HG03439 (cell line): Measurements from ENCODE around the gene RNASE8.

Source experiments
- ATAC-seq: cut with Tn5 transposase; IDR thresholded peaks from one replicate; pipeline ENCODE4 v1.9.1; 2021; ENCODE audit warnings: mild to moderate bottlenecking, moderate library complexity; ENCODE audit not compliant: unreplicated experiment

RNASE8 gene

DNA sequence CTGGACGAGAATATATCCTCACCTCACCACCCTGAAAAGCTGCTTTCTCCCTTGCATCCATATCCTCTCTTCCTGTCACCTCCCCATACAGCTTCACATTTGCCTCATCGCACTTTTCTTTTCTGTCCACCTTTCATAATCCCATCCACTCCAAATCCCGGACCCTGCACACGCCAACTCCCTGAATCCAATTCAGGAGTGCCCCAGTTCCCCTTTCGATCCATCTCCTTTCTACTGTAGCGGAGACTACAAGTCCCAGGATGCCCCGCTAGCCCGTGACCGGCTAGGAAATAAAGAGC lies 45.7 kb downstream of the RNASE8 start:
- ATAC-seq = no peak

DNA sequence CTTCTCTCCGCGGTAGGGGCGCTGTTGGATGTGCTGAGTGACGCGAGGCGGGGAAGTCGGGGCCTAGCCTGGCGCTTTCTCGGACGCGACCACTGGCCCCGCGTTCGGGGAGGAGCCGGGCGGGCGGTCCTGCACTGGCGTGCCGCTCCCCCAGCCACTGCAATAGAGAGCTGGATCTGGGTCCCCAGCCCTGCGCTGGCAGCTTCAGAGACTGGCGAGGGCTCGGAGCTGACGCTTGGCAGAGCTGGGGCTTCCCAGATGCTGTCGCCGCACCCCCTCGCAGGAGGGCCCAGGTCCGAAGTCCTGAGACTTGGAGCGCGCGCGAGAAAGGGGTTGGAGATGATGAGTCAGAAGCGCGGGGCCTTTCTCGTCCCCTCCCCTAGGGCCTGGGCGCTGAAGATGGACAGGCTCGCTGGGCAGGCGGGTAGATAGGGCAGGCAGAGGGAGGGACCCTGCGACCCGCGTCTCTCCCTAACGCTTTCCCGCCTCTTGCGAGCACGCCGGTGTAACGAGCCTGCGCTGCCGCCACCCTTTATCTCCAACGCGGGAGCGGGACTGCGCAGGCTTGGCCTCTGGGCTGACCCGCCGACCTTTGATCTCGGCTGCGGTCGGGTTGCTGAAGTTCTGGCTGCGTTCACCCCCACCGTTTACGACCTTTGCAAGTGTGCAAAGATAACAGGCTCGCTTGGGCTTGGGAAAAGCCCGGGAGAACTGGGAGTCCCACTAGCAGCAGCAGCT lies 46.3 kb downstream of the RNASE8 start:
- peak; percentile 93 for ATAC-seq

DNA sequence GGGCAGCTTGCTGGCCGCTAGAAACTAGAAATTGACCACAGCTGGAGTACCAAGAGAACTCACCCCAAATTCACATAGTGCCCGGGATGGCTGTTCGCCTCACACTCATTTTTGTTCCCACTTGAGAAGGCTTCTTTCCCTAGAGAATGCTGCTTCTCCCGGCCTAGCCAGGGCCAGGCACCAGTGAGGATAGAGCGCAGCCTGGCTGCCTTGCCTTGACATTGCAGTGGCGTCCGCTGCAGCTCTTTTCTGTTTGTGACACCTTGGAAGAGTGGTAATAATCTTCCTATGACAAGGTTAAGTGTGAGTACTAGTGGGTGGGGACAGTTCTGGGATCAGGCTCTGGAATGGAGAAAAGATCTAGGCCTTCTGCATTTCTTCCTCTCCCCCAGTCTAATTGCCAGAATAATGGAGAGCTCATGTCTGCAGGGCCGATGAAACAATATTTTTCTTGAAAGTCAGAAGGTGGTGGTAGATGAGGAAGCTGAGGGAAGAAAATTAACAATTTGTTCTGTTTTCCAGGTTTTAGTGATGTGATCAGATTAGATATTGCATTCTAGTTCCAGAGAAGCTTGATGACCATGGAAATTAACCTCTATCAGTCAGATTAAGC lies 46.9 kb downstream of the RNASE8 start:
- peak; percentile 38 for ATAC-seq

GRCh38 chr14:21105095-21105494 lies 47.5 kb downstream of the RNASE8 start:
- ATAC-seq = no peak

DNA sequence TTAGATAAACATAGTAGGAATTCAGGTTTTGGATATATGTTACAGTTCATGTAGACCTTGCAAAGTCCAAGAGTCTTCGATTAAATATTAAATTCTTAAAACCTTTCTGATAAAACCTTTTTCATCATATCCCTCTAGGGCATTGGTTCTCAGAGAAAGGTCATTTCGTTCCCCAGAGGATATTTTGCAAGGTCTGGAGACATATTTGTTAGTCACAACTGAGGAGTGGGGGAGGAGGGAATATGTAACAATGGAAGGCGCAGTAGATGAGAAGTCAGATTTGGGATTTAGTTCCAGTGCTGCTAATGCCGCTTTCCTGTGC lies 48.5 kb downstream of the RNASE8 start:
- ATAC-seq = no peak

GRCh38 chr14:21106498-21107282 lies 49.1 kb downstream of the RNASE8 start:
- no peak for ATAC-seq

DNA sequence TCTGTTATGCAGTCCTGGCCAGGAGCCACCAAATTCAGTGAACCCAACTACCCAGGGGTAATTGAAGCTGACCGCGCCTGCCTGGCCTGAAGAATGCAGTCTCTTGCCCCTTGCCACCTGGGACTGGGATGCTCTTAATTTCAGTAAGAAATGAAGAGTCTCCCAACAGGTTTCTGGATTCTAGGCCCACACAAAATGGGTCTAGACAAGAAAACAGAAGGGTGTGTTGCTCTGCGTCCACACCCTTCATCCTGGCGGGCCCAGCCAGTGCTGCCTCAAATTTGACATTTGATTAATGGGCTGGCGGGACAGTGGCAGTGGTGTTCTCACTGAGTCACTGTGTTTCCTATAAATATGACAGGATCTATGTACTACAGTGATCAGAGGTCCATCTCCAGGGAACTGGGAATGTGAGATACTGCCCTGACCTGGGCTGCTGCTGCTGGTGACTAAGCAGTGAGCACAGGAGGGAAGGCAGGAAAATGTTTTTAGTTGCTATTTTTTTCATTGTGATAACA lies 49.7 kb downstream of the RNASE8 start:
- ATAC-seq = no peak
